Lower lobe of right lung (tissue), 2 donors: ENCODE measurements around the gene NRXN3. TPM values are rescaled to one million over a fixed set of nuclear protein-coding genes. Genes with fewer than 3 reads are reported as not detected.

Experiments
- ATAC-seq, 2 donors: fragments of 200-7000 bp; cut with Tn5 transposase; one replicate each; pipeline ENCODE4 v1.9.1; 2020 to 2022; ENCODE audit warnings: mild to moderate bottlenecking in 2 of 2, moderate library complexity in 2 of 2
- DNase-seq: peaks from one replicate; pipeline ENCODE4 v3.0.0-alpha.2; 2020
- H3K27ac ChIP-seq: fragments of 200-600 bp; one replicate; pipeline ENCODE4 v1.8.0; 2022
- H3K27me3 ChIP-seq: fragments of 200-600 bp; one replicate; pipeline ENCODE4 v1.8.0; 2022; ENCODE audit warnings: low read depth
- H3K36me3 ChIP-seq: fragments of 200-600 bp; one replicate; pipeline ENCODE4 v1.8.0; 2022; ENCODE audit warnings: mild to moderate bottlenecking
- H3K4me1 ChIP-seq: fragments of 200-600 bp; one replicate; pipeline ENCODE4 v1.8.0; 2022
- H3K4me3 ChIP-seq: fragments of 200-600 bp; one replicate; pipeline ENCODE4 v1.8.0; 2022; ENCODE audit warnings: mild to moderate bottlenecking
- H3K9me3 ChIP-seq: fragments of 200-600 bp; one replicate; pipeline ENCODE4 v1.8.0; 2022
- CTCF ChIP-seq: fragments of 200-600 bp; IDR thresholded peaks from one replicate; pipeline ENCODE4 v1.8.0; 2022; ENCODE audit warnings: antibody characterized with exemption, mild to moderate bottlenecking
- intact Hi-C: fragments of 100-400 bp; cut with DNase I; formaldehyde crosslinking; loops from one replicate; pipeline ENCODE4 v1.11.0; 2022
- total RNA-seq: library from RNA; stranded (reverse); fragmentation: NEBNext Ultra II Directional; extraction: Animal tissue kit (Norgen Biotek cat#: 25700); gene quantifications from one replicate; pipeline ENCODE4 v1.2.1, GENCODE V29; 2021
- donor health status: DM: no; HTN: yes; CAD: no; lungs with severe emphysema.

NRXN3 gene
- total RNA-seq, 1 donor from 2014 or later, result 9.0 TPM

- no peaks in the 10 kb centered on the region for H3K27me3 ChIP-seq
- no peak for DNase-seq
- intact Hi-C loops, result no loop called here
- ATAC-seq, result no peak
- no peaks in the 10 kb centered on the region for H3K4me1 ChIP-seq
- H3K4me3 ChIP-seq, result no peak overlapping the region
- no peaks in the 10 kb centered on the region for H3K9me3 ChIP-seq
- TF ChIP-seq CTCF, result no peak
- H3K27ac ChIP-seq, result no peak overlapping the region
- H3K36me3 ChIP-seq, result no peaks in the 10 kb centered on the region
These were observed 1267.8 kb downstream of the NRXN3 start for GRCh38 chr14:79437951-79438350.

GRCh38 chr14:79438696-79439342 lies 1268.6 kb downstream of the NRXN3 start:
- intact Hi-C loops, result no loop called here
- TF ChIP-seq CTCF, result no peak
- ATAC-seq, result no peak
- Histone ChIP-seq H3K4me1 (no peaks in the 10 kb centered on the region), H3K4me3 (no peak overlapping the region), H3K9me3 (no peaks in the 10 kb centered on the region), H3K27ac (no peak overlapping the region), H3K36me3 (no peaks in the 10 kb centered on the region), H3K27me3 (no peaks in the 10 kb centered on the region)
- DNase-seq, result no peak

- H3K4me1 ChIP-seq, result no peaks in the 10 kb centered on the region
- intact Hi-C loops, result no loop called here
- no peak overlapping the region for H3K27ac ChIP-seq
- no peaks in the 10 kb centered on the region for H3K36me3 ChIP-seq
- no peaks in the 10 kb centered on the region for H3K27me3 ChIP-seq
- H3K4me3 ChIP-seq, result no peak overlapping the region
- DNase-seq (no peak), ATAC-seq (no peak)
- no peaks in the 10 kb centered on the region for H3K9me3 ChIP-seq
- TF ChIP-seq CTCF, result no peak
These were observed 1272.6 kb downstream of the NRXN3 start for GRCh38 chr14:79442786-79443185.

- H3K27me3 ChIP-seq, result no peaks in the 10 kb centered on the region
- intact Hi-C loops, result no loop called here
- H3K4me3 ChIP-seq, result no peak overlapping the region
- ATAC-seq, result no peak
- TF ChIP-seq CTCF, result no peak
- H3K27ac ChIP-seq, result no peak overlapping the region
- no peaks in the 10 kb centered on the region for H3K36me3 ChIP-seq
- H3K4me1 ChIP-seq, result no peaks in the 10 kb centered on the region
- DNase-seq, result no peak
- no peaks in the 10 kb centered on the region for H3K9me3 ChIP-seq
These were observed 1273.4 kb downstream of the NRXN3 start for GRCh38 chr14:79443602-79444001.

- no peaks in the 10 kb centered on the region for H3K27me3 ChIP-seq
- H3K4me1 ChIP-seq, result no peaks in the 10 kb centered on the region
- DNase-seq (no peak), ATAC-seq (no peak)
- TF ChIP-seq CTCF, result no peak
- no peaks in the 10 kb centered on the region for H3K9me3 ChIP-seq
- no peak overlapping the region for H3K27ac ChIP-seq
- intact Hi-C loops, result no loop called here
- no peaks in the 10 kb centered on the region for H3K36me3 ChIP-seq
- H3K4me3 ChIP-seq, result no peak overlapping the region
These were observed 1278.8 kb downstream of the NRXN3 start for GRCh38 chr14:79448960-79449359.
